ENCODE data around the gene DNAJC9. TPM values are rescaled to one million over a fixed set of nuclear protein-coding genes. Genes with fewer than 3 reads are reported as not detected.
A peak's percentile ranks its signal among the peaks of the same experiment; 100 is the strongest.

DNAJC9 gene
- total RNA-seq, 1 donor from 2014 or later: 19.3 TPM

DNA sequence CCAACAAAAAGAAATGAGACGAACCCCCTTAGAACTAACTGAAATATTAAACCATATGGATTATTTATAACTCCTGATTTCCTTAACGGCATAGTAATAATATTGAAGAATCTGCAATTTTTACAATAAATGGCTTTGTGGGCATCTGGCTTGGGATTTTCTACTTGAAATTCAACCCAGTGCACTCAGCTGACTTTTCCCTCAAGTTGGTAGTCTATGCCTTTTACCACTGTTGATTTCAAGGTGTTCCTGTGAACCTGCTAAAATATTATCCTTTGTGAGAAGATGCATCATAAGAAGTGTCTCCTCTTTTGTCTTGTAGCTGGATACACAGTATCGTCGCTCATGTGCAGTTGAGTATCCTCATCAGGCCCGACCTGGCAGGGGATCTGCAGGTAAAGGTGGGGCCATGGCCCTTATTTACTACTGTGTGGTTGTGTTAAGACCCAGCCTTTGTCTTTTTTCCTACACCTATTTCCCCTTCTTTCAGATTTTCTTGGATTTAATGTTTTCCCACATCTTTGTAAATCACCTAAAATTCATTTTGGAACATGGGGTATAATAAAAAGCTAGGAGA, 8.0 kb downstream of the DNAJC9 start:
- ATAC-seq: no peak

- ATAC-seq: no peak
Measured at GRCh38 chr10:73234695-73235094, 12.4 kb downstream of the DNAJC9 start.

GRCh38 chr10:73233883-73234282, 13.2 kb downstream of the DNAJC9 start:
- ATAC-seq: no peak

DNA sequence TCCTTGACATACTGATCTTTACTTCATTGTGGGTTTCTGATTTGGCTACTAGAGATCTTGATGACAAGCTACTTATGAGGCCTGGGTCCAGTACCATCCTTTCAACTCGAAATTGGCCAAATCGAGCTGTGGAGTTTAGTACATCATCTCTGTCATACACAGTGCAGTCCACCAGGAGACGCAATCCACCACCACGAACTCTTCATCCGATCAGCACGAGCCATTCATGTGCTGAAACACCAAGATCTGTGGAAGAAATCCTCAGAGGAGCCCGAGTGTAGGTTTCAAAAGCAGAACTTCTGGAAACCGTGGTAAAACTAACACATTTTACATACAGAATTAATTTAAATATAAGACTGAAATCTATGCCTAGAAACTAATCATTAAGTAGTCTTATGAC, 14.2 kb downstream of the DNAJC9 start:
- no peak for ATAC-seq

DNA sequence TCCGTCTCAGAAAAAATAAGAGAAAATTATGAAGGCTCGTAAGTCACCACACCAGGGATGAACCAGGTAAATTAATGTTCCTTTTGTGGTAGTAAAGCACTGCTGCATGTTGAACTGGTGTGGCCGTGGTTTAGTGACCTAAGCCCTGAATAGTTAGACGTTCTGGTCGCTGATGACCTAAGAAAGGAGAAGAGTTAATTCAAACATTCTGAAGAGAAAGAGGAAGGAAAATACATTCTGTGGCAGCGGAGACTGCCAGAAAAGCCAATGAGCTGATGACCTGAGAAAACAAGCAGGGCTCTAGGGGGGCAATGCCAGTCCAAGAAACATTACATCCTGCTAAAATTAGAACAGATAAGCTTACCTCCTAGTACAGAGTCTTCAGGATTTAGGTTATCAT, 17.5 kb downstream of the DNAJC9 start:
- ATAC-seq: no peak

DNA sequence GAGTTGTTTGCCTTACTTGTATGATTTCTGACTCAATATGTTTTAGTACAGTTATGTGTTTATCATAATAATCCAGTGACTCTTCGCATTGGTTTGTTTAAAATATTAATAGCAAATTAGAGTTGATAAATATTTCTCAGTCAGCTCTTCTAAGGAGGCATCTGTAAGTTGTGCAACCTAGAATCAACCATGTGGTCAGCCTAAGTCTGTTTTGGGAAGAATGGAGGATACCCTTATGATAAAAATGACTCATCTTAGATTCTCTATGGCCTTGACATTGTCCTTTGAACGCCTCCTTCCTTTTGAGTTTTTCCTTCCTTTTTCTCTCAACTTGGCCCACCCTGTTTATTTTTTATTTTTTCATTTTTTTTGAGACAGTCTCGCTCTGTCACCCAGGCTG, 18.8 kb downstream of the DNAJC9 start:
- no peak for ATAC-seq

DNA sequence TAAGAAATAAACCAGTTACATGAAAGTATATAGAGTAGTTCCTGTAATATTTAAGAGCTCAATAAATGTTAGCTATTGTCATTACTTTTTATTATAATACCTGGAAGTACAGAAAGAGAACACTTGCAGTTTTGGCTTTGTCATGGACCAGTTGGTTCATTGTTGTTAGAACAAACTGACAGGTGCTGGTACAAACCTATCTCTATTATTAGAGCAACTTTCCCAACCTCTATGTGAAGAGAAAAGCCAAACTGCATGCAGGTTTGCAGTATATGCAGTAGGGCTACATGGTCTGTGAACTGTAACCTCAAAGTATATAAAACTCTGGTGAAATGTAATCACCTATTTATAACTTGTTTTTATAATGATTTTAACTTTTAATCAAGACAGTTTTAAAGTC, 20.4 kb downstream of the DNAJC9 start:
- ATAC-seq: no peak

GRCh38 chr10:73225518-73225917, 21.5 kb downstream of the DNAJC9 start:
- ATAC-seq: no peak

GRCh38 chr10:73220989-73221388, 26.1 kb downstream of the DNAJC9 start:
- ATAC-seq: no peak

DNA sequence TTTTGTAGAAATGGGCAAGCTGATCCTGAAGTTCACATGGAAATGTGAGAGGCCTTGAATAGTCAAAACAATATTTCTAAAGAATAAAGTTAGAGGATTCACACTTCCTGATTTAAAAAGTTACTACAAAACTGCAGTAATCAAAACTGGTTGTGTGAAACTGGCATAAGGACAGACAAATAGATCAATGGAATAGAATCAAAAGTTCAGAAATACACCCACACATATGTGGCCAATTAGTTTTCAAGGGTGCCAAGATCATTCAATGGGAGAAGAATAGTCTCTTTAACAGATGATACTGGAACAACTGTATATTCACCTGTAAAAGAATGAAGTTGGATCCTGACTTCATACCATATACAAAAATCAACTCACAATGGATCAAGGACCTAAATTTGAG, 27.7 kb downstream of the DNAJC9 start:
- ATAC-seq: no peak

DNA sequence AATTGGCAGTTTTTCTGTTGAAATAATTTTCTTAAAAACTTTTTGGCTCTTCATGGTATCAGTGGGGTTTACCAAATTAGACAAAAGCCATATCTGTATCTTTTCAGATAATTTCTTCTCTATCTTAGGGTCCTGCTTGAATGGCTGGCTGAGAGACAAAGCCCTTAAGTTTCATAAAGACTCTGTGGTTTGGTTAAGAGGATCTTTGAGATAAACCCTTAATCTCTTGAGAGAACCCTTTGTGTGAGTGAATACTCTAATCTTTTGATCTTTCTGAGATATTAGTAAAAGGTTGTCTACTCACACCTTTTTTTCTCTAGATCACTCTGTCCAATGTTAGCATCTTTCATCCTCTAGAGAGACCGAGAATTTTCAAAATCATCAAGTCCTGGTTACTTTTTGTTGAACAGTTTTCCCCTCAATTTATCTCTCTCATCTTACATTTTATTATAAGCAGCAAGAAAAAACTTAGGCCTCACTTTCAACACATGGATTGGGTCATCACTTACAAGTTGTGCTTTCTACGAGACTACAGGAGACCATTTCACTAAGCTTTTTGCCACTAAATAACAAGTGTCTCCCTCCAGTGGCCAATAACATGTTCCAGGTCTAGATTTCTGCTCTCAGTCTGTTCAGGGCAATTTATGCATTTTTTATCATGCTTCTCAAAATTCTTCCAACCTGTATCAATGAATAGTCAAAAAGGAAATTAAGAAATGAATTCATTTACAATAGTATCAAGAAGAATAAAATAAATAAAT, 28.4 kb downstream of the DNAJC9 start:
- no peak for ATAC-seq

DNA sequence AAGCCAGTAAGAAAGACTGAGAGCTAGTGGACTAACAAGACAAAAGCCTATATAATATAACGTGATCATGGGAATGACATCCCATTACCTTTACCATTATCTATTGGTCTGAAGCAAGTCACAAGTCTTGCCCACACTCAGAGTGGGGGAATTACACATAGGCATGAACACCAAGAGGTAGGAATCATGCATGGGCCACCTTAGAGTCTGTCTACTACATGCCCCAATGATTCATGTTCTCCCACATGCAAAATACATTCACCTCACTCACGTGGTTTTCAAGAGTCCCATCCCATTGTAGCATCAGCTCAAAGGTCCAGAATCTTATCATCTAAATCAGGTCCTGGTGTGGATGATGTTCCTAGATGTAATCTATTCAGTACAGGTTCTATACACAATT, 29.4 kb downstream of the DNAJC9 start:
- no peak for ATAC-seq

DNA sequence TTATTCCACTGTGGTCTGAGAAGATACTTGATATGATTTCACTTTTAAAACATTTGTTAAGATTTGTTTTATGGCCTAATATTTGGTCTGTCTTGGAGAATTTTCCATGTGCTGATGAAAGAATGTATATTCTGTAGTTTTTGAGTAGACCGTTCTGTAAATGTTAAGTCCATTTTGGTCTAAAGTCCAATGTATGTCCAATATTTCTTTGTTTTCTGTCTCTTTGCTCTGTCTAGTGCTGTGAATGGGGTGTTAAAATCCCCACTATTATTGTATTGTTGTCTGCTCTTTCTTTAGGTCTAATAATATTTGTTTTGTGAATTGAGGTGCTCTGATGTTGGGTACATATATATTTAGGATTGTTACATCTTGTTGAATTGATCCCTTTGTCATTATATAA, 31.3 kb downstream of the DNAJC9 start:
- no peak for ATAC-seq

GRCh38 chr10:73211106-73211811, 35.8 kb downstream of the DNAJC9 start:
- ATAC-seq: no peak

- ATAC-seq: no peak
Measured at GRCh38 chr10:73210395-73211105, 36.5 kb downstream of the DNAJC9 start.

DNA sequence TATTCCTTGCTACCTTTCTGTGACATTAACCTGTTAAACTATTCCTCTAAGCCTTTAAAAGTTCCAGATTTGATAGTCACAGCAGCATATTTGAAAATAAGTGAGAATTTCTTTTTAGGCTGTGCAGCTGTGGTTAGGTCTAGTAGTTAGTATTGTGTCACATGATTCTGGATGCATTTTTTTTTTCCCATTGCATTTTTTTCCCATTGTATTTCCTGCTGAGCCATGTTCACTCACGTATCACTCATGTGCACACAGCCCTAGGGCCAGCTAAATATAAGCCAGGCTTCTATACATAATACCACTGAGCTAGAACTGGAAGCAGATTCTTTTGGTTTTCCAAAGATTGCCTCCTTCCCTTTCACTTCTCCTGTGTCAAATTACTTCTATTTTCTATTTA, 37.4 kb downstream of the DNAJC9 start:
- peak; percentile 64 for ATAC-seq

GRCh38 chr10:73207883-73208282, 39.2 kb downstream of the DNAJC9 start:
- no peak for ATAC-seq

DNA sequence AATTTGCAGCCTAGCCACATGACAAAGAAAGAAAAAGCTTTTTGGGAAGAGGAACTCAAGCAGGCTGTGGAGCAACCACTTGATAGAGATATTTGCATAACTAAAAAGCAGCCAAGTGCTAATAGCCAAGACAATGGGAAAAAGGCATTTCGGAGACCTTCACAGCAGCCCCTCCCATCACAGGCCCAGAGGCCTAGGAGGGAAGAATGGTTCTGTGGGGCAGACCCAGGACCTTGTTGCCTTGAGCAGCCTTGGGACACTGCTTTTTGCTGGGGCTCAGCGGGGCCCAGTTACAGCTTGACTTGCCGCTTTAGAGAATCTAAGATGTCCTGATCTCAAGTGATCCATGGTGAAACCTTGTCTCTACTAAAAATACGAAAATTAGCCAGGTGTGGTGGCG, 40.7 kb downstream of the DNAJC9 start:
- ATAC-seq: no peak

GRCh38 chr10:73205890-73206289, 41.2 kb downstream of the DNAJC9 start:
- ATAC-seq: no peak

DNA sequence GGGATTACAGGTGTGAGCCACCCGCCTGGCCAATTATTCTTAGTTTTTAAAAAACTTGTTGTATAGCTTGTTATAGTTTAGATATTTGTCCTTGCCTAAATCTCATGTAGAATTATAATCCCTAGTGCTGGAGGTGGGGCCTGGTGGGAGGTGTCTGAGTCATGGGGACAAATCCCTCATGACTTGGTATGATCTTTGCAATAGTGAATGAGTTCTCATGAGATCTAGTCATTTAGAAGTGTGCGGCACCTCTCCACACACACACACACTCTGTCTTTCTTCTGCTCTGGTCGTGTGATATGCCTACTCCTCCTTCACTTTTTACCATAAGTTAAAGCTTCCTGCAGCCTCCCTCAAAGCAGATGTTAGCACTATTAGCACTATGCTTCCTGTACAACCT, 42.0 kb downstream of the DNAJC9 start:
- ATAC-seq: no peak
